ENCODE results near the gene LEMD1. TPM values are rescaled to one million over a fixed set of nuclear protein-coding genes. Genes with fewer than 3 reads are reported as not detected.

The LEMD1 gene
- total RNA-seq, 1 donor = not detected

- no peak for DNase-seq (ENCODE audit: low read depth)
- no peak overlapping the region for H3K4me3 ChIP-seq (ENCODE audit: low read depth, low read length)
- no peak for TF ChIP-seq CTCF (IDR thresholded peaks at IDR 0.05; ENCODE audit: insufficient read depth, low read depth, low read length)
These were observed 34.6 kb upstream of the LEMD1 start for GRCh38 chr1:205456383-205456867.

- H3K4me3 ChIP-seq (ENCODE audit: low read depth, low read length) = no peak within 1 kb of the TSS
- TF ChIP-seq CTCF (IDR thresholded peaks at IDR 0.05; ENCODE audit: insufficient read depth, low read depth, low read length) = no peak
- DNase-seq (ENCODE audit: low read depth) = no peak
These were observed 33.9 kb upstream of the LEMD1 start, which contains the start of gene BLACAT1 for GRCh38 chr1:205455581-205456382. Gene BLACAT1, minus strand, starts transcription at chr1:205456045.

GRCh38 chr1:205454903-205455335 is 33.1 kb upstream of the LEMD1 start:
- peak; percentile 16 for TF ChIP-seq CTCF (IDR thresholded peaks at IDR 0.05; ENCODE audit: insufficient read depth, low read depth, low read length)
- DNase-seq (ENCODE audit: low read depth) = no peak
- H3K4me3 ChIP-seq (ENCODE audit: low read depth, low read length) = no peak overlapping the region

- no peak for TF ChIP-seq CTCF (IDR thresholded peaks at IDR 0.05; ENCODE audit: insufficient read depth, low read depth, low read length)
- no peak overlapping the region for H3K4me3 ChIP-seq (ENCODE audit: low read depth, low read length)
- DNase-seq (ENCODE audit: low read depth) = no peak
These were observed 31.6 kb upstream of the LEMD1 start for GRCh38 chr1:205453466-205453865.

- no peak for TF ChIP-seq CTCF (IDR thresholded peaks at IDR 0.05; ENCODE audit: insufficient read depth, low read depth, low read length)
- DNase-seq (ENCODE audit: low read depth) = no peak
- no peak overlapping the region for H3K4me3 ChIP-seq (ENCODE audit: low read depth, low read length)
These were observed 31.1 kb upstream of the LEMD1 start for GRCh38 chr1:205452933-205453332.

GRCh38 chr1:205452364-205452763 is 30.5 kb upstream of the LEMD1 start:
- no peak for TF ChIP-seq CTCF (IDR thresholded peaks at IDR 0.05; ENCODE audit: insufficient read depth, low read depth, low read length)
- DNase-seq (ENCODE audit: low read depth) = no peak
- no peak overlapping the region for H3K4me3 ChIP-seq (ENCODE audit: low read depth, low read length)
